ENCODE results near the gene TBCA.

TBCA gene

DNA sequence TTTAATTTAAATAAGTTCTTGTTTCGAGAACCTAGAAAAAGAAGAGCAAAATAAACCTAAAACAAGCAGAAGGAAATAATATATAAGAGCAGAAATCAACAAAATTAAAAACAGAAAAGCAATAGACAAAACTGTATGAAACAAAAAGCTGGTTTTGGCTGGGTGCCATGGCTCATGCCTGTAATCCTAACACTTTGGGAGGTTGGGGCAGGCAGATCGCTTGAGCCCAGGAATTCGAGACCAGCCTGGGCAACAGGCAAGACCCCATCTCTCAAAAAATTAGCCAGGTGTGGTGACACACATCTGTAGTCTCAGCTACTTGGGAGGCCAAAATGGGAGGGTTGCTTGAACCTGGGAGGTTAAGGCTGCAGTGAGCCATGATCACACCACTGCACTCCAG, 78.4 kb downstream of the TBCA start:
- in situ Hi-C loops (cut with MboI; ENCODE audit: low pct_unique_long_range_greater_than_20kb, low sequenced_read_pairs, unreplicated experiment) = no loop called here
- no peak for DNase-seq (ENCODE audit: low spot score)
- TF ChIP-seq, protein P1, sequence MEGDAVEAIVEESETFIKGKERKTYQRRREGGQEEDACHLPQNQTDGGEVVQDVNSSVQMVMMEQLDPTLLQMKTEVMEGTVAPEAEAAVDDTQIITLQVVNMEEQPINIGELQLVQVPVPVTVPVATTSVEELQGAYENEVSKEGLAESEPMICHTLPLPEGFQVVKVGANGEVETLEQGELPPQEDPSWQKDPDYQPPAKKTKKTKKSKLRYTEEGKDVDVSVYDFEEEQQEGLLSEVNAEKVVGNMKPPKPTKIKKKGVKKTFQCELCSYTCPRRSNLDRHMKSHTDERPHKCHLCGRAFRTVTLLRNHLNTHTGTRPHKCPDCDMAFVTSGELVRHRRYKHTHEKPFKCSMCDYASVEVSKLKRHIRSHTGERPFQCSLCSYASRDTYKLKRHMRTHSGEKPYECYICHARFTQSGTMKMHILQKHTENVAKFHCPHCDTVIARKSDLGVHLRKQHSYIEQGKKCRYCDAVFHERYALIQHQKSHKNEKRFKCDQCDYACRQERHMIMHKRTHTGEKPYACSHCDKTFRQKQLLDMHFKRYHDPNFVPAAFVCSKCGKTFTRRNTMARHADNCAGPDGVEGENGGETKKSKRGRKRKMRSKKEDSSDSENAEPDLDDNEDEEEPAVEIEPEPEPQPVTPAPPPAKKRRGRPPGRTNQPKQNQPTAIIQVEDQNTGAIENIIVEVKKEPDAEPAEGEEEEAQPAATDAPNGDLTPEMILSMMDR (IDR thresholded peaks at IDR 0.05; ENCODE audit: extremely low read depth, insufficient read depth, missing control alignments) = no peak

DNA sequence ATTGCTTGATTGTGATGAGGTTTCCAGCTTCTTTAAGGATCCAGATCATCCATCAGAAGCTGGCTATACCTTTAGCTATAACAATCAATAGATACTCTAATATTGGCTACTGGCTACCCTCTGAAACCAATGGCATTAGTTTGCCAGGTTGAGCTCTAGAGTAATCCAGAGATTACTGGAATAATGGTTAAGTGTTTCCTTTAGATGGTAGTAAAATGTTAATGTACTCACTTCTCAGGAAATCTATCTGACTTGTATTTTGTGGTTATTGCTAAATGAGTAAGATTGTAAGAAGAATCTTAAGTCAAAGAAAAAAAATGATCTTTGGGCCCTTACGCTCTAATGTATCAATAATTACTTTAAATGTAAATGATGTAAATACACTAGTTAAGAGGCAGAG, 80.0 kb downstream of the TBCA start:
- TF ChIP-seq, protein P1 (IDR thresholded peaks at IDR 0.05; ENCODE audit: extremely low read depth, insufficient read depth, missing control alignments) = no peak
- DNase-seq (ENCODE audit: low spot score) = no peak
- in situ Hi-C loops (cut with MboI; ENCODE audit: low pct_unique_long_range_greater_than_20kb, low sequenced_read_pairs, unreplicated experiment) = no loop called here

DNA sequence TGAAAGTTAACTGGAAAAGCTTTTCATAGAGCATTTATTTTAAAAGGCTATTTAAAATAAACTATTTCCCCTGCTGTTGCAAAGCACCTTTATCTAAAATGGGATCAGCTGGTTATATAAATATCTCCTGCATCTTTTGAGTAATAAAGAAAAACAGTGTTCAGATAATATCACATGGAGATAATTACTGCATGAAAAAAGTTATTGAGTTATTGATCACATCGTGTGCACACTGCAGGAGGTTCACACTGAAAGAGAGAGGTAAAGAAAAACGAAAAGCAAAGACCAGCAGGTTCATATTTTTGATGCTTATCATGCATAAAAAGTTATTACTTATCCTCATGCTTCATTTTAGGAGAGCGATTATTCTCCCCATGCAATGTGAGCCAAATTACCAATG, 82.2 kb downstream of the TBCA start:
- TF ChIP-seq, protein P1 (IDR thresholded peaks at IDR 0.05; ENCODE audit: extremely low read depth, insufficient read depth, missing control alignments) = no peak
- in situ Hi-C loops (cut with MboI; ENCODE audit: low pct_unique_long_range_greater_than_20kb, low sequenced_read_pairs, unreplicated experiment) = no loop called here
- DNase-seq (ENCODE audit: low spot score) = no peak

DNA sequence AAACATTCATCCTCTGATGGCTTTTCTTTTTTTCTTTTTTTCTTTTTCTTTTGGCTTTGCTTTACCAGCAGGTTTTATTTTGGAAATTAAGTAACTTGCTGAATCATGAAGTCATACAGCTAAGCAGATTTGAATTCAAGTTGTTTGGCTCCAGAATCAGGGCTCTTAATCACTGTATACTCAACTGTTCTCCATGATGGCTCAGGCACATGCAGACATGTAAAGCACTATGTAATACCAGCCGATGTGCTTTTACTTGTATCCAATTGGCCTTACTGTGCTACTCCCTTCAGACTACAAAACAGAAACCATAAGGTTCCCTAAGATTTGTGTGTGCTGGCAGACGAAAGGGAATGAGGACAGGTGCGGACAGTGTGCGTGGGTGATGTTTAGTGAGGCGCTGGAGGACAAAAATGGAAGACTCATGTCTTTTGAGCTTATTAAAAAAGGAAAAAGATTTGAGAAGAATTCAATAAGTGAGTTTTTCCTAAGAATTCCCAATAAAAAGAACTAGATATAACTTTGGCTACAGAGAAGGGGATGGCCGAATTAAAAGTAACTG, 92.9 kb downstream of the TBCA start:
- in situ Hi-C loops (cut with MboI; ENCODE audit: low pct_unique_long_range_greater_than_20kb, low sequenced_read_pairs, unreplicated experiment) = no loop called here
- no peak for DNase-seq (ENCODE audit: low spot score)
- TF ChIP-seq, protein P1 (IDR thresholded peaks at IDR 0.05; ENCODE audit: extremely low read depth, insufficient read depth, missing control alignments) = no peak

DNA sequence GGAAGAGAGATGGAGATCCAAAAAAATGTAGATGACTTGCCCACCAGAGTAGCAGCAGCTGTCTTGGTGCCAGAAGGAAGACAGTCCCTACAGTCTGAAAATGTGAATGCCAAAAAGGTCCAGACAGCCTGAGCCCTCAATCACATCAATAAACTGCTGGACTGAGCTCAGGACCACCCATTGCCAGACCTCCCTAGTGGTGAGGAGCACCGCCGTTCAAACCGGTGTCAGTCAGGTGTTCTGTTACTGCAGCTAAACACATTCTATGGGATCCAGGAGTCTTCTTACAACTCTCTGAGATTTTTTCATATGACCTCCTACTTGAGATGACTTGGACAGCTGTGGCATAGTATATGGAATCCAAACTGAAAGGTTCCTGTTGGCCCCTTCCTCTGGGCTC, 105.6 kb downstream of the TBCA start:
- in situ Hi-C loops (cut with MboI; ENCODE audit: low pct_unique_long_range_greater_than_20kb, low sequenced_read_pairs, unreplicated experiment) = loop anchor here (25.0 kb wide), 1 partner anchor 592 kb away; no protein-coding TSS in a partner anchor
- no peak for DNase-seq (ENCODE audit: low spot score)
- TF ChIP-seq, protein P1 (IDR thresholded peaks at IDR 0.05; ENCODE audit: extremely low read depth, insufficient read depth, missing control alignments) = no peak

DNA sequence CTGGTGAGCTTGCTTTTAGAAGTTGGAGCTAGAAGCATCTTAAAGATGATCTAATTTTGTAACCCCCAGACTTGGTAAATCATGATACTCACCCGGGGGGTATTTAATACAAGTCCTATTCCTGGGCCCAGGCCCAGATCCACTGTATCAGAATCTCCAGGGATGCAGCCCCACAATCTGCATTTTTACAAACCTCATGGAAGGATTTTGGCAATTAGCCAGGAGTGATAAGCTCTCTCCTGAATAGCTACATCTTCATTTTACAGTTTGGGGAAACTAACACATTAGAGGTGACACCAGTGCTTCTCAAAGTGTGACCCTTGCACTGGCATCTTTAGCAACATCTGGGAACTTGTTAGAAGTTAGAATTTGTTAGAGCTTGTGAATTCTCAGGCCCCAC, 106.5 kb downstream of the TBCA start:
- DNase-seq (ENCODE audit: low spot score) = no peak
- TF ChIP-seq, protein P1 (IDR thresholded peaks at IDR 0.05; ENCODE audit: extremely low read depth, insufficient read depth, missing control alignments) = no peak
- in situ Hi-C loops (cut with MboI; ENCODE audit: low pct_unique_long_range_greater_than_20kb, low sequenced_read_pairs, unreplicated experiment) = loop anchor here (25.0 kb wide), 1 partner anchor 593 kb away; no protein-coding TSS in a partner anchor

Data from GM13977 (cell line).